Measurements from ENCODE around the gene EFTUD2. TPM values are rescaled to one million over a fixed set of nuclear protein-coding genes. Genes with fewer than 3 reads are reported as not detected.

The EFTUD2 gene
- total and polyA plus RNA-seq, 2 of the 8 experiments (the other 6 are each of a cell fraction or from before 2014, with no cell fraction given) = 118 to 195 TPM

GRCh38 chr17:44877121-44877520, 22.1 kb downstream of the EFTUD2 start:
- TF ChIP-seq YY1 (IDR thresholded peaks at IDR 0.05; ENCODE audit: low read depth, low read length) = no peak
- no peak for TF ChIP-seq POLR2AphosphoS5 (IDR thresholded peaks at IDR 0.05; ENCODE audit: low read depth, low read length)
- Histone ChIP-seq H2BK5ac (ENCODE audit: low read depth, low read length) (no peak overlapping the region), H2AFZ (ENCODE audit: low read length) (no peak overlapping the region), H3K9me3 (ENCODE audit: insufficient read depth in 2 of 2, low read depth in 1 of 2, low read length in 1 of 2) (no peaks in the 10 kb centered on the region), H4K5ac (ENCODE audit: insufficient read length, low read depth, low read length) (no peak overlapping the region), H3K4me2 (ENCODE audit: insufficient read depth in 1 of 2, low read depth in 2 of 2, low read length in 2 of 2) (no peak overlapping the region), H3K18ac (ENCODE audit: extremely low read depth, low read length) (no peak overlapping the region), H2BK120ac (replicated peaks; ENCODE audit: low read depth, low read length) (no peak overlapping the region), H3K79me1 (ENCODE audit: low read depth, low read length) (peaks cover 3% of the 10 kb centered on the region; the same call in 1 of the 2 replicates), H3K9ac (replicated peaks in 1 of 4; ENCODE audit: extremely low read depth in 1 of 4, low read depth in 3 of 4, low read length in 3 of 4) (no peak overlapping the region), H3K23ac (ENCODE audit: insufficient read length) (no peak overlapping the region), H3K27ac (ENCODE audit: low read depth, low read length) (no peak overlapping the region), H4K20me1 (replicated peaks in 1 of 2; ENCODE audit: control insufficient read depth in 1 of 2, insufficient read depth in 2 of 2, low read length in 2 of 2) (no peaks in the 10 kb centered on the region), H3K23me2 (ENCODE audit: low read depth, low read length) (no peaks in the 10 kb centered on the region), H4K8ac (ENCODE audit: extremely low read depth, insufficient read depth, low read length) (no peak overlapping the region), H3K56ac (replicated peaks; ENCODE audit: insufficient read length, low read depth, low read length) (no peak overlapping the region), H2AK5ac (ENCODE audit: low read depth, low read length) (no peak overlapping the region), H2BK20ac (ENCODE audit: low read length) (no peak overlapping the region), H3K4me1 (replicated peaks in 1 of 4; ENCODE audit: control insufficient read depth in 3 of 4, insufficient read depth in 4 of 4, low read length in 3 of 4) (no peaks in the 10 kb centered on the region), H3K27me3 (replicated peaks in 1 of 4; ENCODE audit: control insufficient read depth in 3 of 4, extremely low read depth in 1 of 4, insufficient read depth in 3 of 4, low read length in 3 of 4) (no peaks in the 10 kb centered on the region), H3K14ac (ENCODE audit: insufficient read length) (no peak overlapping the region), H3K4ac (replicated peaks; ENCODE audit: insufficient read length, low read depth, low read length) (no peak overlapping the region), H3K36me3 (ENCODE audit: control insufficient read depth in 2 of 4, insufficient read depth in 4 of 4, low read length in 3 of 4) (peaks cover 28 to 70% (median 54%) of the 10 kb centered on the region in 4 experiments), H2BK15ac (ENCODE audit: low read length) (no peak overlapping the region), H3K79me2 (ENCODE audit: control insufficient read depth in 1 of 2, insufficient read depth in 2 of 2, low read length in 2 of 2) (no peaks in the 10 kb centered on the region), H2BK12ac (ENCODE audit: low read depth, low read length) (no peak overlapping the region), H3K4me3 (ENCODE audit: extremely low read depth in 1 of 4, insufficient read depth in 2 of 4, low read depth in 3 of 4, low read length in 4 of 4) (no peak overlapping the region), H4K91ac (replicated peaks; ENCODE audit: insufficient read length, low read length) (no peak overlapping the region)
- DNase-seq (ENCODE audit: low read depth in 1 of 2, low spot score in 2 of 2) = no peak
- 89% methylated on average over 5 of the region's 5 CpGs; no CpG with 5 or more reads in 1 of the 2 experiments for WGBS, 2 experiments (ENCODE audit: extremely low coverage in 1 of 2, insufficient coverage in 1 of 2, insufficient read length in 1 of 2, insufficient replicate concordance in 2 of 2, low coverage in 1 of 2, low lambda C conversion rate in 2 of 2, missing lambda C conversion rate in 1 of 2)
- no peak for FAIRE-seq
- ChIA-PET POLR2A (ENCODE audit: partially characterized antibody) (interaction anchor here (1.1 to 3.1 kb wide), 4 partner anchors 10 to 96 kb away, joined by 3 to 12 read pairs (median 4); partner anchors contain the start of gene HIGD1B), CTCF (ENCODE audit: partially characterized antibody) (interaction anchor here (0.6 to 11.2 kb wide), 16 partner anchors 8 to 868 kb away, joined by 3 to 141 read pairs (median 4); no protein-coding TSS in a partner anchor)
